Stimulated activated naive B cell treated with anti-CD40 and anti-IgM and Interleukin-4, amounts not matched to agents 10 μg/mL and 1 μg/mL and 100 μg/mL, for 72 hours (primary cell): ENCODE results near the gene LAMA1.

Source experiments
- ATAC-seq, 2 donors: fragments of 150-1000 bp; cut with Tn5 transposase; replicated peaks; 2 replicates each; pipeline ENCODE4 v1.10.0; 2021; ENCODE audit warnings: moderate library complexity in 1 of 2
- DNase-seq: peaks from one replicate; pipeline ENCODE4 v3.0.0; 2021
- H3K27ac Mint-ChIP-seq: one replicate; pipeline ENCODE4 v1.8.0; 2022; ENCODE audit warnings: mild to moderate bottlenecking, mixed read lengths
- H3K27me3 Mint-ChIP-seq, 2 donors: one replicate each; pipeline ENCODE4 v1.8.0; 2022; ENCODE audit warnings: mixed read lengths in 2 of 2
- H3K36me3 Mint-ChIP-seq, 2 donors: one replicate each; pipeline ENCODE4 v1.8.0; 2022; ENCODE audit warnings: mixed read lengths in 2 of 2, mild to moderate bottlenecking in 1 of 2
- H3K4me1 Mint-ChIP-seq, 2 donors: one replicate each; pipeline ENCODE4 v1.8.0; 2022; ENCODE audit warnings: mixed read lengths in 2 of 2, mild to moderate bottlenecking in 1 of 2
- H3K4me3 Mint-ChIP-seq, 2 donors: one replicate each; pipeline ENCODE4 v1.8.0; 2022; ENCODE audit warnings: mild to moderate bottlenecking in 2 of 2, mixed read lengths in 2 of 2, moderate library complexity in 1 of 2
- H3K9me3 Mint-ChIP-seq, 2 donors: one replicate each; pipeline ENCODE4 v1.8.0; 2022; ENCODE audit warnings: mixed read lengths in 2 of 2, mild to moderate bottlenecking in 1 of 2

LAMA1 gene

DNA sequence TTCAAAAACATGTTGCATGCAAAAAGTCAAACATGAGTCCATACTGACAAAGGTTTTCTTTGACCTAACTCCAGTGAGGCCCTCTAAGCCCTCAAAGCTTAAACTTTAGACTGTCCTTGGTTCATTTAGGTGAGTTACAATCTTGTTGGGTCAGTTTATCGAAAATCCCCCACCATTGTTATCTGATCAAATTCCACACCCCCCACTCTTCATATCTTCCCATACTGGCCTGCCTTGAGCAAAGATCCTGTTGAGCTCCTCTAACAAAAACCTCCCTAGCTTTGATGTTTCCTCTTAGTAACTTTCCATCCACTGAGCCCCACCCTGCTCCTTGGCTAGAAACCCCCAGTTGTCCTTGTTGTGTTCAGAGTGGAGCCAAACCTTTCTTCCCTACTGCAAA lies 194.4 kb downstream of the LAMA1 start:
- no peak overlapping the region for H3K27ac Mint-ChIP-seq
- peaks cover 5 to 15% of the 10 kb centered on the region in 2 donors for H3K27me3 Mint-ChIP-seq
- peaks cover 0 to 4% of the 10 kb centered on the region in 2 donors for H3K36me3 Mint-ChIP-seq
- no peak overlapping the region for H3K4me3 Mint-ChIP-seq
- H3K4me1 Mint-ChIP-seq: no peaks in the 10 kb centered on the region
- H3K9me3 Mint-ChIP-seq: peaks cover 5 to 8% of the 10 kb centered on the region in 2 donors
- no peak for DNase-seq
- ATAC-seq: no peak

- peaks cover 5 to 8% of the 10 kb centered on the region in 2 donors for H3K9me3 Mint-ChIP-seq
- ATAC-seq (no peak), DNase-seq (no peak)
- H3K36me3 Mint-ChIP-seq: peaks cover 0 to 4% of the 10 kb centered on the region in 2 donors
- no peak overlapping the region for H3K27ac Mint-ChIP-seq
- no peak overlapping the region for H3K4me3 Mint-ChIP-seq
- H3K27me3 Mint-ChIP-seq: peaks cover 10 to 25% of the 10 kb centered on the region in 2 donors
- no peaks in the 10 kb centered on the region for H3K4me1 Mint-ChIP-seq
These were observed 196.0 kb downstream of the LAMA1 start for GRCh38 chr18:6921571-6921970.

DNA sequence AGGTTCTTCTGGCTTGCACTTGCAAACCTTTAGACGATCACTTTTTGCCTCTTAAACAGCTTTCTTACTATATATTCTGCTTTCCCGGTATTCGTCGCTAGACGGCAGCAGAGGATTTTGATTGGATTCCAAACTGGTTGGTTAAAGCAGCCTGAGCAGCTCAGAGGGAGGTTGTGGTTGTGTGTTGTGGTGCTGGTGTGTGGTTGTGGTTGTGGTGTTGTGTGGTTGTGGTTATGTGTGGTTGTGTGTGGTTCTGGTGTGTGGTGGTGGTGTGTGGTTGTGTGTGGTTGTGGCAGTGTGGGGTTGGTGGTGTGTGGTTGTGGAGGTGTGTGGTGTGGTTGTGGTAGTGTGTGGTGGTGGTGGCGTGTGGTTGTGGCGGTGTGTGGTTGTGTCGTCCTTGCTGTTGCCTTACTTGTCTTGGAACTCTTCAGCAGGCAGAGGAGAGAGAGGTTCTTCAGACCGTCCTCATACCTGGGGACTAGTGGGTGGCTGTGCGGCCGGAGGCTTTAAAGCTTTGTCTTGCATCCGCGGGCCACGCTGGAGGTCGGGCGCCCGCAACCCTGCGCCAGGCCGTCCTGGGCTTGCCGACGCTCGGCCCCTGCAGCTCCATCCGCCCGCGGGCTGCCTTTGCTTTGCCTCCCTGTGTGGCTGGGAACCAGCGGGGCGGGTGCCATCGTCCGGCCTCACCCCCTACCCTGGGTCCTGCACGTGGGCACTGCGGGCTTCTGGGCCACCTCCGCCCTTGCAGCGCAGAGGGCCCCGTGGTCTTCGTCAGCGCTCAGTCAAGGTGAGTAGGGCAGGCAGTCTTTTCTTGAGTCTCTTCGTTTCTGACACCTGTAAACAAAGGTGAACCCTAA lies 197.3 kb downstream of the LAMA1 start:
- Mint-ChIP-seq H3K27me3 (peaks cover 10 to 25% of the 10 kb centered on the region in 2 donors), H3K4me3 (no peak overlapping the region), H3K9me3 (peaks cover 5 to 8% of the 10 kb centered on the region in 2 donors), H3K36me3 (peaks cover 0 to 4% of the 10 kb centered on the region in 2 donors), H3K27ac (no peak overlapping the region), H3K4me1 (no peaks in the 10 kb centered on the region)
- DNase-seq (peak; percentile 6), ATAC-seq (peak; percentile 38 to 52)

- peaks cover 0 to 4% of the 10 kb centered on the region in 2 donors for H3K36me3 Mint-ChIP-seq
- no peak overlapping the region for H3K27ac Mint-ChIP-seq
- peaks cover 2 to 4% of the 10 kb centered on the region in 2 donors for H3K9me3 Mint-ChIP-seq
- no peak for ATAC-seq
- H3K4me3 Mint-ChIP-seq: no peak overlapping the region
- H3K27me3 Mint-ChIP-seq: peaks cover 10 to 25% of the 10 kb centered on the region in 2 donors
- H3K4me1 Mint-ChIP-seq: no peaks in the 10 kb centered on the region
- DNase-seq: no peak
These were observed 200.5 kb downstream of the LAMA1 start for GRCh38 chr18:6917072-6917471.

GRCh38 chr18:6901286-6901926 lies 216.2 kb downstream of the LAMA1 start:
- no peak overlapping the region for H3K4me3 Mint-ChIP-seq
- no peak for DNase-seq
- no peak for ATAC-seq
- H3K9me3 Mint-ChIP-seq: peaks cover 10 to 16% of the 10 kb centered on the region in 2 donors
- no peak overlapping the region for H3K27ac Mint-ChIP-seq
- H3K4me1 Mint-ChIP-seq: no peaks in the 10 kb centered on the region
- peaks cover 3 to 4% of the 10 kb centered on the region in 2 donors for H3K36me3 Mint-ChIP-seq
- H3K27me3 Mint-ChIP-seq: peaks cover 0 to 3% of the 10 kb centered on the region in 2 donors

GRCh38 chr18:6891788-6892187 lies 225.8 kb downstream of the LAMA1 start:
- Mint-ChIP-seq H3K9me3 (no peaks in the 10 kb centered on the region), H3K27ac (no peak overlapping the region), H3K4me3 (no peak overlapping the region), H3K4me1 (no peaks in the 10 kb centered on the region), H3K36me3 (no peaks in the 10 kb centered on the region), H3K27me3 (no peaks in the 10 kb centered on the region)
- no peak for ATAC-seq
- DNase-seq: no peak
